Thoracic aorta (tissue), 2 donors: ENCODE measurements around the gene DYNLL1. TPM values are rescaled to one million over a fixed set of nuclear protein-coding genes. Genes with fewer than 3 reads are reported as not detected.

Experiments
- ATAC-seq: fragments of 150-250 bp; one replicate; pipeline ENCODE4 v1.8.0; 2017; ENCODE audit warnings: low read depth; ENCODE audit not compliant: insufficient number of reproducible peaks, low FRiP score
- DNase-seq: peaks from one replicate; pipeline ENCODE4 v3.0.0-alpha.2; 2020; ENCODE audit warnings: low spot score
- H3K27ac ChIP-seq, 2 donors: fragments of 200-600 bp; sonication (generic); 1 replicate in 1 of 2; 2 replicates in 1 of 2; pipeline ENCODE4 v1.5.1; 2016; ENCODE audit warnings: mild to moderate bottlenecking in 2 of 2, moderate library complexity in 2 of 2
- H3K27me3 ChIP-seq: fragments of 200-600 bp; sonication (generic); replicated peaks from 2 replicates; pipeline ENCODE4 v1.6.0; 2016; ENCODE audit warnings: mild to moderate bottlenecking; ENCODE audit not compliant: insufficient read depth
- H3K36me3 ChIP-seq: fragments of 200-600 bp; sonication (generic); one replicate; pipeline ENCODE4 v1.5.1; 2016
- H3K4me1 ChIP-seq, 2 donors: fragments of 200-600 bp; sonication (generic); 1 replicate in 1 of 2; 2 replicates in 1 of 2; pipeline versions ENCODE4 v1.5.1 to v1.6.0; 2016; ENCODE audit warnings: low read depth in 2 of 2, mild to moderate bottlenecking in 1 of 2; ENCODE audit not compliant: control insufficient read depth in 1 of 2
- H3K4me3 ChIP-seq: fragments of 200-600 bp; sonication (generic); 2 replicates; pipeline ENCODE4 v1.5.1; 2016; ENCODE audit warnings: mild to moderate bottlenecking
- H3K9me3 ChIP-seq: fragments of 200-600 bp; sonication (generic); 2 replicates; pipeline ENCODE4 v1.5.1; 2016
- total RNA-seq, 2 donors: library from RNA; depleted of rRNA; stranded (reverse); fragments of >200 nt; gene quantifications; one replicate each; pipeline versions ENCODE4 v1.1.0 to v1.2.3, GENCODE V29; 2016
- TF ChIP-seq, protein P1 (sequence below): fragments of 200-600 bp; sonication (generic); IDR thresholded peaks from one replicate; pipeline ENCODE4 v1.5.1; 2019; ENCODE audit warnings: antibody characterized with exemption

Gene DYNLL1
- total RNA-seq, 2 donors from 2014 or later = 167 to 199 TPM

GRCh38 chr12:120465756-120466155 lies 30.2 kb upstream of the DYNLL1 start:
- no peak overlapping the region for H3K27ac ChIP-seq
- ATAC-seq (no peak), DNase-seq (no peak)
- peaks cover 12 to 33% of the 10 kb centered on the region in 2 donors for H3K4me1 ChIP-seq
- TF ChIP-seq, protein P1, sequence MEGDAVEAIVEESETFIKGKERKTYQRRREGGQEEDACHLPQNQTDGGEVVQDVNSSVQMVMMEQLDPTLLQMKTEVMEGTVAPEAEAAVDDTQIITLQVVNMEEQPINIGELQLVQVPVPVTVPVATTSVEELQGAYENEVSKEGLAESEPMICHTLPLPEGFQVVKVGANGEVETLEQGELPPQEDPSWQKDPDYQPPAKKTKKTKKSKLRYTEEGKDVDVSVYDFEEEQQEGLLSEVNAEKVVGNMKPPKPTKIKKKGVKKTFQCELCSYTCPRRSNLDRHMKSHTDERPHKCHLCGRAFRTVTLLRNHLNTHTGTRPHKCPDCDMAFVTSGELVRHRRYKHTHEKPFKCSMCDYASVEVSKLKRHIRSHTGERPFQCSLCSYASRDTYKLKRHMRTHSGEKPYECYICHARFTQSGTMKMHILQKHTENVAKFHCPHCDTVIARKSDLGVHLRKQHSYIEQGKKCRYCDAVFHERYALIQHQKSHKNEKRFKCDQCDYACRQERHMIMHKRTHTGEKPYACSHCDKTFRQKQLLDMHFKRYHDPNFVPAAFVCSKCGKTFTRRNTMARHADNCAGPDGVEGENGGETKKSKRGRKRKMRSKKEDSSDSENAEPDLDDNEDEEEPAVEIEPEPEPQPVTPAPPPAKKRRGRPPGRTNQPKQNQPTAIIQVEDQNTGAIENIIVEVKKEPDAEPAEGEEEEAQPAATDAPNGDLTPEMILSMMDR = no peak
- no peaks in the 10 kb centered on the region for H3K9me3 ChIP-seq
- no peaks in the 10 kb centered on the region for H3K27me3 ChIP-seq
- no peak overlapping the region for H3K4me3 ChIP-seq
- peaks cover 48% of the 10 kb centered on the region for H3K36me3 ChIP-seq

DNA sequence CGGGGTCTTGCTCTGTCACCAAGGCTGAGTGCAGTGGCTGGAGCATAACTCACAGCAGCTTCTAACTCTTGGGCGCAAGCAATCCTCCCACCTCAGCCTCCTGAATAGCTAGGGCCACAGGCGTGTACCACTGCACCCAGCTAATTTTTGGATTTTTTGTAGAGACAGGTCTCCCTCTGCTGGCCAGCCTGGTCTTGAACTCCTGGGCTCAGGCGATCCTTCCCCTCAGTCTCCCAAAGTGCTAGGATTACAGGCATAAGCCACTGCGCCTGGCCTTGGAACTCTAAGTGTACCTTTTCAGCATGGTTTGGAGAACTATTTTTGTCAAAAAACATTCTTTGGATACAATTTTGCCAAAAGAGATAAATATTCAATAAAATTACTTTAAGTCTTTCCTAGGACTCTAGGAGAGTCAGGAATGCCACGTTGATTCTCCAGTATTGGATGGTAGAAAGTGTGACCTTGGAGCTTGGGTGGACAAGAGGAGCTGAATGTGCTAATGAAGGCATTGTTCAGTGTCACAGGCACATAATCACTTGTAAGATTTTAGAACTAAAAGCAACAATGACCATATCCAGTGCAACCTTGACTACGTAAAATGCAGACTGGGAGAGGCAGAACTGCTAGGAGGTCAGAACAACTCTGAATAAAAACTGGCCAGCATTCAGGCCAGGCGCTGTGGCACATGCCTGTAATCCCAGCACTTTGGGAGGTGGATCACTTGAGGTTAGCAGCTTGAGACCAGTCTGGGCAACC lies 29.2 kb upstream of the DYNLL1 start:
- H3K27ac ChIP-seq = no peak overlapping the region
- H3K9me3 ChIP-seq = no peaks in the 10 kb centered on the region
- H3K36me3 ChIP-seq = peaks cover 40% of the 10 kb centered on the region
- no peak overlapping the region for H3K4me3 ChIP-seq
- peaks cover 12 to 36% of the 10 kb centered on the region in 2 donors for H3K4me1 ChIP-seq
- no peak for DNase-seq
- ATAC-seq = no peak
- TF ChIP-seq, protein P1 = peak; percentile 32
- no peaks in the 10 kb centered on the region for H3K27me3 ChIP-seq

DNA sequence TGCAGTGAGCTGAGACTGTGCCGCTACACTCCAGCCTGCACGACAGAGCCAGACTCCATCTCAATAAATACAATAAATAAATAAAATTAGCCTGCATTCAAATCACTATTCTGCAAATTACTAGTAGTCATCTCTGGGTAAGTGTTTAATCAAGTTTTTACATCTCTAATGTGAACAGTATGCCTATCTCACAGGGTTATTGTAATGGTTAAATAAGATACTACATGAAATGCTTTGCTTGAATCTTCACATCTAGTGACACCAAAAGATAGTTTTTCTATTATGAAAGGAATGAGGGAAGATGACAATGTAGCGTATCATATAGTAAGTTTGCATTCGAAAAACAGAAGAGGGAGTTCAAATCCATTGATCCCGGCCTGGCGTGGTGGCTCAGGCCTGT lies 28.5 kb upstream of the DYNLL1 start:
- no peaks in the 10 kb centered on the region for H3K9me3 ChIP-seq
- no peak overlapping the region for H3K4me3 ChIP-seq
- ATAC-seq (no peak), DNase-seq (no peak)
- TF ChIP-seq, protein P1 = no peak
- peaks cover 33% of the 10 kb centered on the region for H3K36me3 ChIP-seq
- peaks cover 12 to 36% of the 10 kb centered on the region in 2 donors for H3K4me1 ChIP-seq
- no peaks in the 10 kb centered on the region for H3K27me3 ChIP-seq
- no peak overlapping the region for H3K27ac ChIP-seq

- peak overlapping the region; percentile 79 to 87 for H3K27ac ChIP-seq
- TF ChIP-seq, protein P1 = no peak
- peaks cover 12 to 36% of the 10 kb centered on the region in 2 donors for H3K4me1 ChIP-seq
- peak overlapping the region; percentile 98 for H3K4me3 ChIP-seq
- peaks cover 25% of the 10 kb centered on the region for H3K36me3 ChIP-seq
- H3K27me3 ChIP-seq = no peaks in the 10 kb centered on the region
- no peak for DNase-seq
- ATAC-seq = no peak
- H3K9me3 ChIP-seq = no peaks in the 10 kb centered on the region
Observed at GRCh38 chr12:120468325-120468820, 27.5 kb upstream of the DYNLL1 start.

DNA sequence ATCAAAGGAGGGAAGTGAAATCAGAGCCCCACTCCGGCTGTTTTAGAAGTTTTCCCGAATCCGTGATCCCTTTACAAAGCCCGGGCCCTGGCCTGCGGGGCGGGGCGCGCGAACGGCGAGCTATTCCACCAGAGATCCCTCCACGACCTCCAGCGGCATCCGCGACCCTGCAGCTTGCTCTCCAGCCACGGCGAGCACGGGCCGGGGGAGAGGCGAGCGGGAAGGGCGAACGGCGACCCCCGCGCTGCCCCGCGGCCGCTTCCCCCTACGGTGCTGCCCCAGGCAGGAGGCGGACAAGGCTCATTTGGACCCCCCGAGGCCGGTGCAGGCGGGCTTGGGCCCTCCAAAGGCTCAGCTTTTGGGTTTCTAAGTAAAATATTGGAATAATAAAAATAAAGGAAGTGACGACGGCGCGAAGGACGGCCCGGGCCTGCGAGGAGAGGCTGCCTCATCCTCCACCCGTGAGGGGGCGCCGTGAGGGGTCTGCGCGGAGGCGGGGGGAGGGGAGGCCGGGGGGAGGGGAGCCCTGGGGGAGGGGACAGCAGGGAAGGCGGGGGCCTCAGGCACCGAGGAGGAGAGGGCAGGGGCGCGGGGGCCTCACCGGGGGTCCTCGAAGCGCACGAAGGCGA lies 27.0 kb upstream of the DYNLL1 start:
- ATAC-seq (no peak), DNase-seq (no peak)
- peaks cover 12 to 36% of the 10 kb centered on the region in 2 donors for H3K4me1 ChIP-seq
- H3K4me3 ChIP-seq = peak overlapping the region; percentile 98
- peak overlapping the region; percentile 79 to 87 for H3K27ac ChIP-seq
- H3K36me3 ChIP-seq = peaks cover 20% of the 10 kb centered on the region
- TF ChIP-seq, protein P1 = no peak
- H3K9me3 ChIP-seq = no peaks in the 10 kb centered on the region
- H3K27me3 ChIP-seq = no peaks in the 10 kb centered on the region
